ENCODE measurements around the gene GARNL3. TPM values are rescaled to one million over a fixed set of nuclear protein-coding genes. Genes with fewer than 3 reads are reported as not detected.

The GARNL3 gene
- total RNA-seq, 1 donor from 2014 or later: 7.8 TPM

GRCh38 chr9:127398275-127398647 is 133.7 kb downstream of the GARNL3 start:
- Histone ChIP-seq H3K27me3 (ENCODE audit: low read depth) (no peaks in the 10 kb centered on the region), H3K27ac (no peak overlapping the region), H3K9me3 (no peaks in the 10 kb centered on the region), H3K36me3 (peaks cover 14% of the 10 kb centered on the region), H3K4me3 (peak overlapping the region; percentile 79), H3K4me1 (peaks cover 22% of the 10 kb centered on the region)
- DNase-seq: no peak
- ATAC-seq: no peak
- TF ChIP-seq CTCF (IDR thresholded peaks at IDR 0.05): no peak
- intact Hi-C loops (cut with DNase I): no loop called here

- Histone ChIP-seq H3K9me3 (no peaks in the 10 kb centered on the region), H3K36me3 (peaks cover 20% of the 10 kb centered on the region), H3K27me3 (ENCODE audit: low read depth) (no peaks in the 10 kb centered on the region), H3K4me3 (peak overlapping the region; percentile 79), H3K27ac (no peak overlapping the region), H3K4me1 (peaks cover 22% of the 10 kb centered on the region)
- ATAC-seq (no peak), DNase-seq (no peak)
- intact Hi-C loops (cut with DNase I): no loop called here
- no peak for TF ChIP-seq CTCF (IDR thresholded peaks at IDR 0.05)
Measured at GRCh38 chr9:127398715-127399400, 134.3 kb downstream of the GARNL3 start.

- DNase-seq (no peak), ATAC-seq (no peak)
- Histone ChIP-seq H3K4me1 (peaks cover 22% of the 10 kb centered on the region), H3K27ac (no peak overlapping the region), H3K27me3 (ENCODE audit: low read depth) (no peaks in the 10 kb centered on the region), H3K9me3 (no peaks in the 10 kb centered on the region), H3K4me3 (no peak overlapping the region), H3K36me3 (peaks cover 30% of the 10 kb centered on the region)
- TF ChIP-seq CTCF (IDR thresholded peaks at IDR 0.05): no peak
- intact Hi-C loops (cut with DNase I): no loop called here
Measured at GRCh38 chr9:127399736-127400269, 135.2 kb downstream of the GARNL3 start.

GRCh38 chr9:127402401-127403090 is 138.0 kb downstream of the GARNL3 start:
- no peak for TF ChIP-seq CTCF (IDR thresholded peaks at IDR 0.05)

GRCh38 chr9:127403507-127404192 is 139.1 kb downstream of the GARNL3 start:
- peaks cover 4% of the 10 kb centered on the region for H3K4me1 ChIP-seq
- no peak for ATAC-seq
- no peak for TF ChIP-seq CTCF (IDR thresholded peaks at IDR 0.05)
- intact Hi-C loops (cut with DNase I): no loop called here
- no peak for DNase-seq
- H3K4me3 ChIP-seq: no peak overlapping the region
- H3K27ac ChIP-seq: no peak overlapping the region
- H3K36me3 ChIP-seq: peaks cover 43% of the 10 kb centered on the region
- no peaks in the 10 kb centered on the region for H3K27me3 ChIP-seq (ENCODE audit: low read depth)
- H3K9me3 ChIP-seq: no peaks in the 10 kb centered on the region

More at GRCh38 chr9:127402401-127403090, 138.0 kb downstream of the GARNL3 start:
- no peaks in the 10 kb centered on the region for H3K9me3 ChIP-seq
- ATAC-seq: no peak
- DNase-seq: no peak
- no peak overlapping the region for H3K27ac ChIP-seq
- H3K36me3 ChIP-seq: peaks cover 43% of the 10 kb centered on the region
- H3K4me1 ChIP-seq: peaks cover 15% of the 10 kb centered on the region
- H3K4me3 ChIP-seq: no peak overlapping the region
- intact Hi-C loops (cut with DNase I): no loop called here
- H3K27me3 ChIP-seq (ENCODE audit: low read depth): no peaks in the 10 kb centered on the region

Measured in lower lobe of right lung (tissue), 2 donors.